IMR-90 (cell line): ENCODE results near the gene PCBP3. TPM values are rescaled to one million over a fixed set of nuclear protein-coding genes. Genes with fewer than 3 reads are reported as not detected.

Source experiments
- ATAC-seq: fragments of 200-7000 bp; cut with Tn5 transposase; 2 replicates; pipeline ENCODE4 v1.9.1; 2020; ENCODE audit warnings: low read depth, mild to moderate bottlenecking, moderate library complexity
- BruUV-seq: library from RNA; stranded (reverse); fragments of 400-500 nt; replicated peaks from 2 replicates; lab custom pipeline; 2021; lab: Mats Ljungman, UMichigan
- CTCF ChIA-PET: fragments of 300-600 bp; formaldehyde crosslinking; extraction: SDS; loops from one replicate; lab custom pipeline; 2021; ENCODE audit warnings: antibody characterized with exemption; lab: Yijun Ruan, JAX
- POLR2A ChIA-PET: fragments of 300-600 bp; sonication (Branson Sonifier 250); formaldehyde crosslinking; loops from one replicate; lab custom pipeline; 2022; ENCODE audit warnings: antibody characterized with exemption; ENCODE audit not compliant: unreplicated experiment; lab: Charles Lee
- DNase-seq: peaks from one replicate; pipeline ENCODE4 v3.0.0; 2013
- H2AFZ ChIP-seq: replicated peaks from 2 replicates; pipeline ENCODE3; 2013; ENCODE audit warnings: low read length, mild to moderate bottlenecking; ENCODE audit not compliant: poor library complexity
- H2AK5ac ChIP-seq: 2 replicates; pipeline ENCODE4 v1.6.1; 2013; ENCODE audit warnings: low read depth, low read length, inconsistent platforms
- H2AK9ac ChIP-seq: replicated peaks from 2 replicates; pipeline ENCODE3; 2013; ENCODE audit warnings: mild to moderate bottlenecking, low read depth, low read length, moderate library complexity; ENCODE audit not compliant: poor library complexity
- H2BK120ac ChIP-seq: 2 replicates; pipeline ENCODE4 v1.6.1; 2013; ENCODE audit warnings: low read depth, low read length, inconsistent platforms
- H2BK15ac ChIP-seq: 3 replicates; pipeline ENCODE4 v1.6.1; 2013; ENCODE audit warnings: low read depth, low read length, inconsistent platforms
- H2BK20ac ChIP-seq: 2 replicates; pipeline ENCODE4 v1.6.1; 2013; ENCODE audit warnings: low read depth, mild to moderate bottlenecking, inconsistent platforms, low read length, moderate library complexity
- H2BK5ac ChIP-seq: 2 replicates; pipeline ENCODE4 v1.6.1; 2013; ENCODE audit warnings: mild to moderate bottlenecking, low read depth, low read length, inconsistent platforms; ENCODE audit not compliant: poor library complexity, severe bottlenecking
- H3K14ac ChIP-seq: replicated peaks from 2 replicates; pipeline ENCODE4 v1.6.1; 2013; ENCODE audit warnings: low read depth, low read length, inconsistent platforms
- H3K18ac ChIP-seq: 2 replicates; pipeline ENCODE4 v1.6.1; 2013; ENCODE audit warnings: low read depth, low read length, control low read depth
- H3K23ac ChIP-seq: 2 replicates; pipeline ENCODE4 v1.6.1; 2013; ENCODE audit warnings: low read depth, low read length, inconsistent platforms
- H3K27ac ChIP-seq: 2 replicates; pipeline ENCODE4 v1.5.1; 2013; ENCODE audit warnings: mild to moderate bottlenecking, control low read depth, low read length; ENCODE audit not compliant: insufficient read depth
- H3K27me3 ChIP-seq: 2 replicates; pipeline ENCODE4 v1.6.1; 2013; ENCODE audit warnings: low read length; ENCODE audit not compliant: control insufficient read depth, insufficient read depth
- H3K36me3 ChIP-seq: 2 replicates; pipeline ENCODE4 v1.6.1; 2013; ENCODE audit warnings: low read length, mixed read lengths; ENCODE audit not compliant: control insufficient read depth, insufficient read depth
- H3K4ac ChIP-seq: 2 replicates; pipeline ENCODE4 v1.6.1; 2013; ENCODE audit warnings: low read depth, low read length, inconsistent platforms
- H3K4me1 ChIP-seq: 2 replicates; pipeline ENCODE4 v1.6.1; 2013; ENCODE audit warnings: low read length, mixed read lengths; ENCODE audit not compliant: control insufficient read depth, insufficient read depth
- H3K4me2 ChIP-seq: 2 replicates; pipeline ENCODE4 v1.6.1; 2013; ENCODE audit warnings: low read depth, mild to moderate bottlenecking, control low read depth, low read length, moderate library complexity
- H3K4me3 ChIP-seq: 2 replicates; pipeline ENCODE4 v1.5.1; 2013; ENCODE audit warnings: low read depth, mild to moderate bottlenecking, control low read depth, low read length, moderate library complexity; ENCODE audit not compliant: insufficient read depth
- H3K56ac ChIP-seq: 2 replicates; pipeline ENCODE4 v1.6.1; 2013; ENCODE audit warnings: low read length, inconsistent platforms; ENCODE audit not compliant: insufficient read depth; ENCODE audit errors: extremely low read depth
- H3K79me1 ChIP-seq, 2 experiments: 2 replicates each; pipeline ENCODE4 v1.6.1; 2013; ENCODE audit warnings: low read length in 2 of 2, inconsistent platforms in 1 of 2, low read depth in 1 of 2
- H3K9ac ChIP-seq: 2 replicates; pipeline ENCODE4 v1.6.1; 2013; ENCODE audit warnings: low read depth, low read length, control low read depth
- H3K9me1 ChIP-seq: 2 replicates; pipeline ENCODE4 v1.6.1; 2013; ENCODE audit warnings: low read length, inconsistent platforms; ENCODE audit not compliant: insufficient read depth
- H3K9me3 ChIP-seq: 2 replicates; pipeline ENCODE4 v1.6.1; 2013; ENCODE audit warnings: low read length; ENCODE audit not compliant: control insufficient read depth, insufficient read depth
- H4K20me1 ChIP-seq: 2 replicates; pipeline ENCODE4 v1.6.1; 2013; ENCODE audit warnings: low read length, inconsistent platforms; ENCODE audit not compliant: insufficient read depth
- H4K5ac ChIP-seq: 2 replicates; pipeline ENCODE4 v1.6.1; 2013; ENCODE audit warnings: mild to moderate bottlenecking, low read depth, low read length, control low read depth
- H4K8ac ChIP-seq, 2 experiments: 2 replicates each; pipeline ENCODE4 v1.6.1; 2013; ENCODE audit warnings: low read depth in 2 of 2, low read length in 2 of 2, control low read depth in 1 of 2, inconsistent platforms in 1 of 2
- H4K91ac ChIP-seq: 2 replicates; pipeline ENCODE4 v1.6.1; 2013; ENCODE audit warnings: low read depth, low read length, inconsistent platforms; ENCODE audit not compliant: insufficient read depth
- CTCF ChIP-seq: conservative IDR thresholded peaks from 2 replicates; pipeline ENCODE4 v1.5.1; 2012; ENCODE audit warnings: mild to moderate bottlenecking, low read depth, low read length, improper control_type of control experiment
- ELK1 ChIP-seq: fragments of 150-350 bp; IDR thresholded peaks from 2 replicates; pipeline ENCODE4 v1.6.1; 2016; ENCODE audit warnings: low read depth, mild to moderate bottlenecking, low read length, moderate library complexity, borderline replicate concordance
- MAFK ChIP-seq: IDR thresholded peaks from 2 replicates; pipeline ENCODE4 v1.6.1; 2012; ENCODE audit warnings: low read depth, low read length, improper control_type of control experiment
- POLR2A ChIP-seq: IDR thresholded peaks from 2 replicates; pipeline ENCODE4 v1.6.1; 2012; ENCODE audit warnings: mild to moderate bottlenecking, low read depth, low read length
- RCOR1 ChIP-seq: IDR thresholded peaks from 2 replicates; pipeline ENCODE4 v1.6.1; 2012; ENCODE audit warnings: mild to moderate bottlenecking, low read length, improper control_type of control experiment; ENCODE audit not compliant: insufficient replicate concordance
- RFX5 ChIP-seq: IDR thresholded peaks from 2 replicates; pipeline ENCODE4 v1.8.0; 2012; ENCODE audit warnings: low read depth, mild to moderate bottlenecking, low read length, moderate library complexity
- WGBS, 2 experiments: methylation state at CpG; one replicate each; pipeline versions ENCODE4 v1.1.5 to v1.1.7; 2013; ENCODE audit warnings: missing lambda C conversion rate in 2 of 2; ENCODE audit not compliant: insufficient read length in 1 of 2; ENCODE audit errors: extremely low coverage in 2 of 2; 5-methylcytosine and 5-hydroxymethylcytosine counted together
- dilution Hi-C: fragments of 300-500 bp; cut with HindIII; formaldehyde crosslinking; loops from one replicate; pipeline ENCODE4 v1.14.3; 2018; ENCODE audit warnings: low sequenced_read_pairs; ENCODE audit not compliant: unreplicated experiment
- in situ Hi-C: fragments of 300-500 bp; cut with MboI; formaldehyde crosslinking; loops from 3 replicates; pipeline ENCODE4 v1.14.3; 2019; ENCODE audit warnings: low sequenced_read_pairs, inconsistent platforms, mixed read lengths
- intact Hi-C: fragments of 100-400 bp; cut with micrococcal nuclease; formaldehyde crosslinking; loops from 2 replicates; pipeline ENCODE4 v1.10.0; 2022
- polyA plus RNA-seq, 3 experiments: library from polyadenylated mRNA; depleted of rRNA; stranded (reverse); fragments of >200 nt; gene quantifications; 2 replicates each; pipeline ENCODE4 v1.2.3, GENCODE V29; 2012; ENCODE audit warnings: low replicate concordance in 1 of 3
- total RNA-seq: library from RNA; depleted of rRNA; stranded (reverse); fragments of >200 nt; gene quantifications from 2 replicates; pipeline ENCODE4 v1.2.3, GENCODE V29; 2012

Gene PCBP3
- total and polyA plus RNA-seq, 2 of the 4 experiments (the other 2 are of a cell fraction), result 2.9 to 3.9 TPM

- CTCF ChIA-PET, result no interaction called here
- no peak overlapping the region for H3K14ac ChIP-seq
- H2AFZ ChIP-seq, result no peak overlapping the region
- POLR2A ChIA-PET, result no interaction called here
- H3K9me3 ChIP-seq, result no peaks in the 10 kb centered on the region
- H3K4ac ChIP-seq, result no peak overlapping the region
- DNase-seq, result no peak
- no peak overlapping the region for H3K56ac ChIP-seq
- H2BK5ac ChIP-seq, result no peak overlapping the region
- H3K23ac ChIP-seq, result no peak overlapping the region
- H3K9me1 ChIP-seq, result peaks cover 14% of the 10 kb centered on the region
- no peak overlapping the region for H2AK5ac ChIP-seq
- H3K27ac ChIP-seq, result no peak overlapping the region
- H3K18ac ChIP-seq, result no peak overlapping the region
- ATAC-seq, result no peak
- H4K8ac ChIP-seq, result no peak overlapping the region
- H2BK20ac ChIP-seq, result no peak overlapping the region
- no peaks in the 10 kb centered on the region for H3K4me1 ChIP-seq
- no peak overlapping the region for H4K91ac ChIP-seq
- H2BK120ac ChIP-seq, result no peak overlapping the region
- TF ChIP-seq RCOR1 (no peak), ELK1 (no peak), RFX5 (no peak), MAFK (no peak), CTCF (no peak), POLR2A (no peak)
- H2BK15ac ChIP-seq, result no peak overlapping the region
- H4K20me1 ChIP-seq, result no peaks in the 10 kb centered on the region
- no peak overlapping the region for H4K5ac ChIP-seq
- WGBS, 2 experiments, result 80% methylated on average over 1 of the region's 13 CpGs; no CpG with 5 or more reads in 1 of the 2 experiments
- in situ Hi-C loops (no loop called here), dilution Hi-C loops (no loop called here), intact Hi-C loops (no loop called here)
- no peak overlapping the region for H3K4me3 ChIP-seq
- H3K79me1 ChIP-seq, result no peaks in the 10 kb centered on the region
- no TSS peak for BruUV-seq
- H3K4me2 ChIP-seq, result no peak overlapping the region
- no peak overlapping the region for H2AK9ac ChIP-seq
- H3K27me3 ChIP-seq, result peaks cover 13% of the 10 kb centered on the region
- H3K36me3 ChIP-seq, result no peaks in the 10 kb centered on the region
- no peak overlapping the region for H3K9ac ChIP-seq
These were observed 5.6 kb upstream of the PCBP3 start for GRCh38 chr21:45637883-45638282.
